ENCODE measurements around the gene AJAP1. TPM values are rescaled to one million over a fixed set of nuclear protein-coding genes. Genes with fewer than 3 reads are reported as not detected.

Gene AJAP1
- total and polyA plus RNA-seq, 10 of the 15 experiments (the other 5 are each of a cell fraction or from before 2014, with no cell fraction given), result not detected

DNA sequence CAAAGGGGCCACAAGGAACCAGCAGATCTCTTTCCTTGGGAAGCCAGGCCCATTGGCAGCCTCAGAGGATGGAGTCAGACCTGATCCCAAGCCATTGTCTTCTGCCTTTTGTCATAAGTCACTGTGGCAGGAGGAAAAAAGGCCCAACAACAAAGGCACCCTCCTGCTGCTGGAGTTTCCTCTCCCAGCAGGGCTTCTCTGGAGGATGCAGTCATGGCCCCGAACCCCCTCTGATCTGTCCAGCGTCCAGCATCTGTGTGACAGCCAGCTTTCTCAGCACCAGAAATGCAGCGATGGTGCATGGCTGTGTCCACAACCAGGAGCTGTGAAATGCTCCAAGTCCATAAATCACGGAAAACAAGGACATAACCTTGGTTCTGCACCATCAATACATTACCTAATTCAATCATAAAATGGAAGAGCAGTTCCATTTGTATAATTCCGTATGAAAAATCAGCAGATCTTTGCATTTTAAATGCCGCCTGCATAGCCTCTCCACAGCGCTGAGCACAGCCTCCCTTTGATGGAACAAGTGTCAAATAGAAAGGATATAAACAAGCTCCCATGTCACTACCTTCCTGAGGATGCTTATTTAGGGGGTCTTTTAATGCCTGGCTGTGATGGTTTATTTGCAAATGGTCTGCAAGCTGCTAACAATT is 30.6 kb downstream of the AJAP1 start:
- DNase-seq (ENCODE audit: low read depth, low spot score), result no peak
- no peaks in the 10 kb centered on the region for H3K27me3 ChIP-seq (replicated peaks in 1 of 2; ENCODE audit: control insufficient read depth in 2 of 2, insufficient read depth in 2 of 2, low read length in 1 of 2)
- H4K20me1 ChIP-seq (ENCODE audit: control insufficient read depth, insufficient read depth), result no peaks in the 10 kb centered on the region
- CTCF ChIA-PET, result no interaction called here
- no peak overlapping the region for H3K9ac ChIP-seq (ENCODE audit: control insufficient read depth, insufficient read depth, low read length)
- WGBS (ENCODE audit: insufficient coverage, insufficient replicate concordance, low lambda C conversion rate, missing lambda C conversion rate), result 16% methylated on average over 7 of the region's 7 CpGs
- TF ChIP-seq ZBTB4 (CRISPR knock-in tag; IDR thresholded peaks at IDR 0.05) (no peak), CEBPB (IDR thresholded peaks at IDR 0.05; ENCODE audit: borderline replicate concordance in 1 of 2, low read depth in 2 of 2, low read length in 2 of 2) (no peak), CHD4 (IDR thresholded peaks at IDR 0.05) (no peak)
- TF ChIP-seq, protein P1, sequence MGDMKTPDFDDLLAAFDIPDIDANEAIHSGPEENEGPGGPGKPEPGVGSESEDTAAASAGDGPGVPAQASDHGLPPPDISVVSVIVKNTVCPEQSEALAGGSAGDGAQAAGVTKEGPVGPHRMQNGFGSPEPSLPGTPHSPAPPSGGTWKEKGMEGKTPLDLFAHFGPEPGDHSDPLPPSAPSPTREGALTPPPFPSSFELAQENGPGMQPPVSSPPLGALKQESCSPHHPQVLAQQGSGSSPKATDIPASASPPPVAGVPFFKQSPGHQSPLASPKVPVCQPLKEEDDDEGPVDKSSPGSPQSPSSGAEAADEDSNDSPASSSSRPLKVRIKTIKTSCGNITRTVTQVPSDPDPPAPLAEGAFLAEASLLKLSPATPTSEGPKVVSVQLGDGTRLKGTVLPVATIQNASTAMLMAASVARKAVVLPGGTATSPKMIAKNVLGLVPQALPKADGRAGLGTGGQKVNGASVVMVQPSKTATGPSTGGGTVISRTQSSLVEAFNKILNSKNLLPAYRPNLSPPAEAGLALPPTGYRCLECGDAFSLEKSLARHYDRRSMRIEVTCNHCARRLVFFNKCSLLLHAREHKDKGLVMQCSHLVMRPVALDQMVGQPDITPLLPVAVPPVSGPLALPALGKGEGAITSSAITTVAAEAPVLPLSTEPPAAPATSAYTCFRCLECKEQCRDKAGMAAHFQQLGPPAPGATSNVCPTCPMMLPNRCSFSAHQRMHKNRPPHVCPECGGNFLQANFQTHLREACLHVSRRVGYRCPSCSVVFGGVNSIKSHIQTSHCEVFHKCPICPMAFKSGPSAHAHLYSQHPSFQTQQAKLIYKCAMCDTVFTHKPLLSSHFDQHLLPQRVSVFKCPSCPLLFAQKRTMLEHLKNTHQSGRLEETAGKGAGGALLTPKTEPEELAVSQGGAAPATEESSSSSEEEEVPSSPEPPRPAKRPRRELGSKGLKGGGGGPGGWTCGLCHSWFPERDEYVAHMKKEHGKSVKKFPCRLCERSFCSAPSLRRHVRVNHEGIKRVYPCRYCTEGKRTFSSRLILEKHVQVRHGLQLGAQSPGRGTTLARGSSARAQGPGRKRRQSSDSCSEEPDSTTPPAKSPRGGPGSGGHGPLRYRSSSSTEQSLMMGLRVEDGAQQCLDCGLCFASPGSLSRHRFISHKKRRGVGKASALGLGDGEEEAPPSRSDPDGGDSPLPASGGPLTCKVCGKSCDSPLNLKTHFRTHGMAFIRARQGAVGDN (IDR thresholded peaks at IDR 0.05), result no peak
- TF ChIP-seq, protein P2, sequence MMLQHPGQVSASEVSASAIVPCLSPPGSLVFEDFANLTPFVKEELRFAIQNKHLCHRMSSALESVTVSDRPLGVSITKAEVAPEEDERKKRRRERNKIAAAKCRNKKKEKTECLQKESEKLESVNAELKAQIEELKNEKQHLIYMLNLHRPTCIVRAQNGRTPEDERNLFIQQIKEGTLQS (IDR thresholded peaks at IDR 0.05; ENCODE audit: borderline replicate concordance, extremely low read depth, low read depth, low read length), result no peak
- ATAC-seq, result no peak
- no peaks in the 10 kb centered on the region for H3K36me3 ChIP-seq (ENCODE audit: control insufficient read depth in 2 of 2, insufficient read depth in 2 of 2, low read length in 1 of 2)
- no peak overlapping the region for H2AFZ ChIP-seq (ENCODE audit: control insufficient read depth, low read depth, low read length)
- no peaks in the 10 kb centered on the region for H3K79me2 ChIP-seq (ENCODE audit: control insufficient read depth, insufficient read depth, low read length)
- in situ Hi-C loops (cut with MboI), result no loop called here
- POLR2A ChIA-PET, result no interaction called here
- FAIRE-seq, result no peak
- no peaks in the 10 kb centered on the region for H3K4me1 ChIP-seq (ENCODE audit: control insufficient read depth, insufficient read depth, low read length)
- no peak overlapping the region for H3K4me3 ChIP-seq
- no peak overlapping the region for H3K4me2 ChIP-seq (ENCODE audit: control insufficient read depth, insufficient read depth)
- H3K9me3 ChIP-seq (replicated peaks; ENCODE audit: control insufficient read depth, insufficient read depth, low read length), result no peaks in the 10 kb centered on the region
- no peak overlapping the region for H3K27ac ChIP-seq (ENCODE audit: control insufficient read depth, insufficient read depth)
- intact Hi-C loops (cut with micrococcal nuclease; ENCODE audit: unreplicated experiment), result no loop called here
- SMC1A ChIA-PET (ENCODE audit: uncharacterized antibody, unreplicated experiment), result no interaction called here
- RAD21 ChIA-PET (ENCODE audit: unreplicated experiment), result no interaction called here
- no TSS peak for BruUV-seq (replicated peaks)
